Measurements from ENCODE around the gene DNAH12.

The DNAH12 gene

DNA sequence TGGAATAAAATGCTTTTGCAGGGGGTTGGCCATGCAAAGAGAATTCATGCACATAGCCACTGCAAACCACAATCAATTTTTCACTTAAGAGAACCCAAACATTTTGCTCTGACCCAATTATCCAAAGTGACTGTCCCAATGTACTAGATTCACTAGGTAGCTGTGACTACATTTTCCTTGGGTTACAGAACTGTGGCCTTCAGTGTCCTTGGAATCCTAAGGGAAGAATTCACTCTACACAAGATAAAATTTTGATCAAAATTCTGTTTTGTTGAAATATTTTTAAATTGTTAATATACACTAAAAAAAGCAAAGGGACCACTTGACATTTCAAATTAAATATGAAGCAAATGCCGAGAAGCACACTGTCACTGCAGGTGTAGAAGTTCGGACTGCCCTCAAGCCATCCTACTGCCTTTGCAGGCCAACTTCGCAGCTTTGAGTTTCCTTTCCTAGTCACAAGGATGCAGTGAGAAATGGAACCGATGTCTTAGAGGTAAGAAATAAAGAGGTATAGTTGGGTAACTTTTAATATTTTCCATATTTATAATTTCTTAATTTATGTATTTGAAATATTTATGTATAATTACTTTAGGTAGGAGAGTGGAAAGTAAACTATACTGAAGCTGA is 251.1 kb downstream of the DNAH12 start:
- no peak for DNase-seq

DNA sequence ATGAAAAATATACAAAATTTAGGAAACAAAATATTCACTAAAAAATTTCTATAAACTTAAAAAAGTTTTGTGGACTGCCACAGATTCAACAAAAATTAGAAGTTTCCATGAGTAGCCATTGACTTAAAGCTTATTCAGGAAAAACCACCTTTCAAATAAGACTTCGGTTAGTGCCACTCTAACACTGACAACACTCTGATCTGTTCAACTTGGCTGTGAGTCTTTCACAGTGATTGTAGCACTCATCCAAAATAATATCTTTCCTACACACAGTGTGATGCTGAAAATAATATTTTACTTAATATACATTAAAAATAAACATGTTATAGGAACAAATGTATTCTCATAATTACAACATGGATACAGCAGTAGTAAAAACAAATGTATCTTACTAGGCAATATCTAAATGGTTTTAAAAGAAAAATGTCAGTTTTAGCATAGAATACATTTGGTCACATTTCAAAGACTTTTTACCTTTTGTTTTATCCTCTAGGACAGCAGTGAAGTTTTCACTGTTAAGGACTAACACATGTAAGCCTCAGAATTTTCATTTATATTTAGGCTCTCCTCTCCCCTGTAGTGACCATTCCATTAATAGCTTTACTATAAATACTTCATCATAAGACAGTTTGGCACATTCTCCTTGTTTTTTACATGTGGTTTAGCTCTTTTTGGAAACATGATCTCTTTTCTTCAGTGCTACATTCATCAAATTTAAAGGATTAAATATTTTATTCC is 251.8 kb downstream of the DNAH12 start, which contains the start of gene ASB14:
Gene ASB14, minus strand, starts transcription at position 527 of the 738 bp plus-strand sequence. CDS start 652 bp downstream, outside the sequence.
- no peak for DNase-seq

GRCh38 chr3:57288403-57288802 is 255.7 kb downstream of the DNAH12 start:
- no peak for DNase-seq

DNA sequence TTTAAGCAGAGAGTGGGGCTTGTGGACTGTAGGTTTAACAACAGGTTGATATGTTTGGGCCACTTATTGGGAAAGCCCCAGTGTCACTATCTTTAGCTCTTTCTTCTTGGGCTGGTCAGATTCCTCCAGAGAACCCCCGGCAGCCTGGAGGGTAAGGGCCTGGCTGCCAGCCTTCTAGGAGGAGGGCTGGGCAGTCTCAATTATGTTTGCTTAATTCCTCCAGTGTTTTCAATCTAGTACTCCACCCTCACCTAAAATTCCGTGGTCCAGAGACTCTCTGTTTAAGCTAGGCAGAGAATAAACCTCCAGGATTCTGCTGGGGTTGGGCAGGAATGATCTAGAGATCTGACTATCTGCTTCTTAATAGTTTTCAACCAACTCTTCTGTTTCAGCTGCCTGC is 256.9 kb downstream of the DNAH12 start:
- no peak for DNase-seq

DNA sequence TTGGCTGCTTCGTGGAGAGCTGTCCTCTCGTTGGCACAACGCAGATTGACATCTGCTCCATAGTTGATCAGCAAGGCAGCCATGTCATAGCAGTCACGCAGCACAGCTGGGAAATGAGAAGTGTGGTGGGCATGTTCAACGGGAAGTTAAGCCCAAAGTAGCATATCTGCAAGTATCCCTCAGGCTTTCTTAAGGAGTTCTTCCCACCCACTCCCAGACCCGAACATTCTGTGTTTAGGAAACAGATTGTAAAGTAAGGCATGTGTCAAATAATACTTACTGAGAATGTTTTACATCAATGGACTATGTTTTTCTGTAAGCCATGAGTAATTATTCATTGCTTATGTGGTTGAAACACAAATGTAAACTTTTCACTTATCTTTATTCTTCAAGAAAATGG is 260.8 kb downstream of the DNAH12 start:
- no peak for DNase-seq

DNA sequence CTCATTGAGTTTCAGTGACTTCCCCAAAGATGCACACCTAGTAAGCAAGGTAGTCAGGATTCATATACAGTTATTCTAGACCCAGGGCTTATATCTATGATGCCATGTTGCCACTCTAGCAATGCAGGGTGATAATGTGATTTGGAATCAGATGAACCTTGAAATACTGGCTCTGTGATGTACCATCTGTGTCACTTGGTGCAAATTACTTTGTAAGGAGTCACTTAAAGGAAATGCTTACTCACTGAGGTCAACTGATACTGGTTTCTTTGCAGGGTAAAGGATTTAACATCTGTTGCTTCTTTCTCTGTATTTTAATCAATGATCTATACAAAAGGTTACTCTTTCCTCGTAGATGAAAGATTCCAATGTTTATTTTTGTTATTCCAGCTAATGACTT is 262.4 kb downstream of the DNAH12 start:
- DNase-seq, result no peak

- DNase-seq, result no peak
Measured at GRCh38 chr3:57279685-57280084, 264.5 kb downstream of the DNAH12 start.

- no peak for DNase-seq
Measured at GRCh38 chr3:57278237-57278636, 265.9 kb downstream of the DNAH12 start.

DNA sequence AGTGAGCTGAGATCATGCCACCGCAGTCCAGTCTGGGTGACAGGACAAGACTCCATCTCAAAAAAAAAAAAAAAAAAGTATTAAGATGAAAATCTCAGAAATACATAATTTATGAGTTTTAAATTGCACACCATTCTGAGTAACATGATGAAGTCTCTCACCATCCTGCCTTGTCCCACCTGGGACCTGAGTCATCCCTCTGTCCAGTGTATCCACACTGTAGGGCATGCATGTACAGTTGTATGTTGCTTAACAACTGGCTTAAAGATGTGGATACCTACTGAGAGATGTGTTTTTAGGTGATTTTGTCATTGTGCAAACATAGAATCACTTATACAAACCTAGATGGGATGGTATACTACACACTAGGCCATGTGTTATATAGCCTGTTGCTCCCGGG is 268.8 kb downstream of the DNAH12 start:
- no peak for DNase-seq

GRCh38 chr3:57274845-57275244 is 269.3 kb downstream of the DNAH12 start:
- DNase-seq, result no peak

- no peak for DNase-seq
Measured at GRCh38 chr3:57268416-57268815, 275.7 kb downstream of the DNAH12 start.

GRCh38 chr3:57261929-57262328 is 282.2 kb downstream of the DNAH12 start:
- no peak for DNase-seq

- DNase-seq, result no peak
Measured at GRCh38 chr3:57261119-57261518, 283.0 kb downstream of the DNAH12 start.

GRCh38 chr3:57257678-57258077 is 286.5 kb downstream of the DNAH12 start:
- no peak for DNase-seq

DNA sequence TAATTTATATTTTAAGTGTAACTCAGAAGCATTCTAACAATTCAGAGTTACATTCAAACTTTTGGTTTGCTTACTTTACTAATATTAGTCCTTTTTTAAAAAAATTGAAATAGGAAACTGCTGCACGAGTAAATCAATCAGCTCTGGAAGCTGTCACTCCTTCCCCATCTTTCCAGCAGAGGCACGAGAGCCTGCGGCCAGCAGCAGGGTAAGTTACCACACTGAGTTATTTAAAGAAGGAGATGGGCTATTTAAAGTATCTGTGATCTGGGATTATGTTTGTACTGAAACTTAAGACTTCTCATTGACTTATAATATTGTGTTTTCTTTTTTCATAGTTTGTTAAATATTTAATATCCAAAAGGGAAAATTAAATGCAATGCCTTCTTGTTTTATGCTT is 287.3 kb downstream of the DNAH12 start:
- no peak for DNase-seq

- no peak for DNase-seq
Measured at GRCh38 chr3:57252404-57252803, 291.7 kb downstream of the DNAH12 start.

GRCh38 chr3:57244946-57245345 is 299.2 kb downstream of the DNAH12 start:
- no peak for DNase-seq
